Liver (tissue), 3 donors: ENCODE data around the gene TSPEAR.
"Not testable (repeated sequence)": the region's sequence is repeated elsewhere in the genome, so short reads cannot be mapped to it uniquely, and the experiment has no call there.

Source experiments
- CTCF ChIP-seq: fragments of 150-350 bp; IDR thresholded peaks from 2 replicates; pipeline ENCODE4 v1.5.1; 2017; ENCODE audit warnings: improper control_type of control experiment, low read depth, low read length; ENCODE audit not compliant: missing input control
- FOXA1 ChIP-seq: IDR thresholded peaks from 2 replicates; pipeline ENCODE4 v1.6.1; 2016; ENCODE audit warnings: antibody characterized with exemption
- GABPA ChIP-seq, 2 donors: IDR thresholded peaks in 1 of 2; conservative IDR thresholded peaks in 1 of 2; 2 replicates each; pipeline ENCODE4 v1.6.1; 2016; ENCODE audit warnings: antibody characterized with exemption in 2 of 2, mild to moderate bottlenecking in 1 of 2, moderate library complexity in 1 of 2
- JUND ChIP-seq, 2 donors: IDR thresholded peaks; 2 replicates each; pipeline ENCODE4 v1.6.1; 2016; ENCODE audit warnings: antibody characterized with exemption in 2 of 2
- MAX ChIP-seq: IDR thresholded peaks from 2 replicates; pipeline ENCODE4 v1.6.1; 2016; ENCODE audit warnings: antibody characterized with exemption
- NR2F2 ChIP-seq: IDR thresholded peaks from 2 replicates; pipeline ENCODE4 v1.6.1; 2016; ENCODE audit warnings: antibody characterized with exemption
- RAD21 ChIP-seq, 2 donors: IDR thresholded peaks; 2 replicates each; pipeline ENCODE4 v1.6.1; 2016; ENCODE audit warnings: antibody characterized with exemption in 2 of 2, mild to moderate bottlenecking in 2 of 2
- SP1 ChIP-seq: IDR thresholded peaks from 2 replicates; pipeline ENCODE4 v1.6.1; 2018; ENCODE audit warnings: antibody characterized with exemption, mild to moderate bottlenecking
- TAF1 ChIP-seq: conservative IDR thresholded peaks from 2 replicates; pipeline ENCODE4 v1.6.1; 2016; ENCODE audit warnings: antibody characterized with exemption, mild to moderate bottlenecking
- YY1 ChIP-seq: IDR thresholded peaks from 2 replicates; pipeline ENCODE4 v1.6.1; 2016; ENCODE audit warnings: antibody characterized with exemption, mild to moderate bottlenecking
- TF ChIP-seq, protein P1 (sequence below): IDR thresholded peaks from 2 replicates; pipeline ENCODE4 v1.6.1; 2016; ENCODE audit warnings: antibody characterized with exemption
- TF ChIP-seq, protein P2 (sequence below): IDR thresholded peaks from 2 replicates; pipeline ENCODE4 v1.6.1; 2016; ENCODE audit warnings: antibody characterized with exemption, mild to moderate bottlenecking
- TF ChIP-seq, protein P3 (sequence below): IDR thresholded peaks from 2 replicates; pipeline ENCODE4 v1.6.1; 2016; ENCODE audit warnings: antibody characterized with exemption
- donor health status: healthy.
- donor health status: healthy.

- not testable (repeated sequence) for TF ChIP-seq SP1; GABPA (IDR thresholded peaks at IDR 0.05 in 1 of 2, conservative IDR thresholded peaks at IDR 0.05 in 1 of 2); CTCF; YY1; FOXA1; MAX; NR2F2; JUND (IDR thresholded peaks at IDR 0.05); RAD21 (IDR thresholded peaks at IDR 0.05); TAF1
- TF ChIP-seq, protein P1, sequence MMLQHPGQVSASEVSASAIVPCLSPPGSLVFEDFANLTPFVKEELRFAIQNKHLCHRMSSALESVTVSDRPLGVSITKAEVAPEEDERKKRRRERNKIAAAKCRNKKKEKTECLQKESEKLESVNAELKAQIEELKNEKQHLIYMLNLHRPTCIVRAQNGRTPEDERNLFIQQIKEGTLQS, result not testable (repeated sequence)
- TF ChIP-seq, protein P2, sequence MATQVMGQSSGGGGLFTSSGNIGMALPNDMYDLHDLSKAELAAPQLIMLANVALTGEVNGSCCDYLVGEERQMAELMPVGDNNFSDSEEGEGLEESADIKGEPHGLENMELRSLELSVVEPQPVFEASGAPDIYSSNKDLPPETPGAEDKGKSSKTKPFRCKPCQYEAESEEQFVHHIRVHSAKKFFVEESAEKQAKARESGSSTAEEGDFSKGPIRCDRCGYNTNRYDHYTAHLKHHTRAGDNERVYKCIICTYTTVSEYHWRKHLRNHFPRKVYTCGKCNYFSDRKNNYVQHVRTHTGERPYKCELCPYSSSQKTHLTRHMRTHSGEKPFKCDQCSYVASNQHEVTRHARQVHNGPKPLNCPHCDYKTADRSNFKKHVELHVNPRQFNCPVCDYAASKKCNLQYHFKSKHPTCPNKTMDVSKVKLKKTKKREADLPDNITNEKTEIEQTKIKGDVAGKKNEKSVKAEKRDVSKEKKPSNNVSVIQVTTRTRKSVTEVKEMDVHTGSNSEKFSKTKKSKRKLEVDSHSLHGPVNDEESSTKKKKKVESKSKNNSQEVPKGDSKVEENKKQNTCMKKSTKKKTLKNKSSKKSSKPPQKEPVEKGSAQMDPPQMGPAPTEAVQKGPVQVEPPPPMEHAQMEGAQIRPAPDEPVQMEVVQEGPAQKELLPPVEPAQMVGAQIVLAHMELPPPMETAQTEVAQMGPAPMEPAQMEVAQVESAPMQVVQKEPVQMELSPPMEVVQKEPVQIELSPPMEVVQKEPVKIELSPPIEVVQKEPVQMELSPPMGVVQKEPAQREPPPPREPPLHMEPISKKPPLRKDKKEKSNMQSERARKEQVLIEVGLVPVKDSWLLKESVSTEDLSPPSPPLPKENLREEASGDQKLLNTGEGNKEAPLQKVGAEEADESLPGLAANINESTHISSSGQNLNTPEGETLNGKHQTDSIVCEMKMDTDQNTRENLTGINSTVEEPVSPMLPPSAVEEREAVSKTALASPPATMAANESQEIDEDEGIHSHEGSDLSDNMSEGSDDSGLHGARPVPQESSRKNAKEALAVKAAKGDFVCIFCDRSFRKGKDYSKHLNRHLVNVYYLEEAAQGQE, result not testable (repeated sequence)
- TF ChIP-seq, protein P3, sequence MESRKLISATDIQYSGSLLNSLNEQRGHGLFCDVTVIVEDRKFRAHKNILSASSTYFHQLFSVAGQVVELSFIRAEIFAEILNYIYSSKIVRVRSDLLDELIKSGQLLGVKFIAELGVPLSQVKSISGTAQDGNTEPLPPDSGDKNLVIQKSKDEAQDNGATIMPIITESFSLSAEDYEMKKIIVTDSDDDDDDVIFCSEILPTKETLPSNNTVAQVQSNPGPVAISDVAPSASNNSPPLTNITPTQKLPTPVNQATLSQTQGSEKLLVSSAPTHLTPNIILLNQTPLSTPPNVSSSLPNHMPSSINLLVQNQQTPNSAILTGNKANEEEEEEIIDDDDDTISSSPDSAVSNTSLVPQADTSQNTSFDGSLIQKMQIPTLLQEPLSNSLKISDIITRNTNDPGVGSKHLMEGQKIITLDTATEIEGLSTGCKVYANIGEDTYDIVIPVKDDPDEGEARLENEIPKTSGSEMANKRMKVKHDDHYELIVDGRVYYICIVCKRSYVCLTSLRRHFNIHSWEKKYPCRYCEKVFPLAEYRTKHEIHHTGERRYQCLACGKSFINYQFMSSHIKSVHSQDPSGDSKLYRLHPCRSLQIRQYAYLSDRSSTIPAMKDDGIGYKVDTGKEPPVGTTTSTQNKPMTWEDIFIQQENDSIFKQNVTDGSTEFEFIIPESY, result not testable (repeated sequence)
Observed at GRCh38 chr21:44573630-44574456, 137.5 kb downstream of the TSPEAR start, which contains the start of gene KRTAP10-4.
